GM21825 (cell line): ENCODE data around the gene FBXL20.

Experiments
- ATAC-seq: cut with Tn5 transposase; IDR thresholded peaks from one replicate; pipeline ENCODE4 v1.9.1; 2021; ENCODE audit warnings: mild to moderate bottlenecking, moderate library complexity; ENCODE audit not compliant: unreplicated experiment

FBXL20 gene

GRCh38 chr17:39229274-39229913 lies 172.0 kb downstream of the FBXL20 start:
- no peak for ATAC-seq

- ATAC-seq = no peak
These were observed 174.0 kb downstream of the FBXL20 start for GRCh38 chr17:39227364-39227919.

GRCh38 chr17:39225959-39226683 lies 175.3 kb downstream of the FBXL20 start:
- ATAC-seq = no peak

- no peak for ATAC-seq
These were observed 176.0 kb downstream of the FBXL20 start, which contains the start of gene STAC2 for GRCh38 chr17:39225308-39225958. Gene STAC2 (minus strand): TSS chr17:39225945. CDS start chr17:39225502, 443 bp downstream.

- ATAC-seq = no peak
These were observed 176.6 kb downstream of the FBXL20 start for GRCh38 chr17:39224778-39225307.

GRCh38 chr17:39223907-39224777 lies 177.3 kb downstream of the FBXL20 start:
- no peak for ATAC-seq

- no peak for ATAC-seq
These were observed 178.3 kb downstream of the FBXL20 start for GRCh38 chr17:39222866-39223834.

- ATAC-seq = no peak
These were observed 179.3 kb downstream of the FBXL20 start for GRCh38 chr17:39222151-39222550.

- ATAC-seq = no peak
These were observed 179.9 kb downstream of the FBXL20 start for GRCh38 chr17:39221572-39221971.

GRCh38 chr17:39219647-39220154 lies 181.7 kb downstream of the FBXL20 start:
- ATAC-seq = no peak

GRCh38 chr17:39218906-39219305 lies 182.5 kb downstream of the FBXL20 start:
- ATAC-seq = no peak

- ATAC-seq = no peak
These were observed 183.6 kb downstream of the FBXL20 start for GRCh38 chr17:39217734-39218369.

- no peak for ATAC-seq
These were observed 187.6 kb downstream of the FBXL20 start for GRCh38 chr17:39213852-39214251.

GRCh38 chr17:39212841-39213480 lies 188.5 kb downstream of the FBXL20 start:
- ATAC-seq = no peak

GRCh38 chr17:39212195-39212810 lies 189.1 kb downstream of the FBXL20 start:
- ATAC-seq = no peak

- ATAC-seq = no peak
These were observed 191.4 kb downstream of the FBXL20 start for GRCh38 chr17:39210093-39210434.

- no peak for ATAC-seq
These were observed 191.9 kb downstream of the FBXL20 start for GRCh38 chr17:39209317-39210092.
